ENCODE data around the gene FXYD5. TPM values are rescaled to one million over a fixed set of nuclear protein-coding genes. Genes with fewer than 3 reads are reported as not detected.

FXYD5 gene
- total RNA-seq, 1 experiment from 2014 or later, result 100 TPM

- H3K4me1 ChIP-seq (ENCODE audit: insufficient read depth, low read length), result no peaks in the 10 kb centered on the region
- H3K9ac ChIP-seq (ENCODE audit: extremely low read depth, insufficient read length, low read length), result no peak overlapping the region
- no peak overlapping the region for H3K4me2 ChIP-seq (ENCODE audit: insufficient read depth, insufficient read length, low read length)
- H4K20me1 ChIP-seq (ENCODE audit: control insufficient read depth, insufficient read depth, insufficient read length), result peaks cover 7% of the 10 kb centered on the region
- peaks cover 0 to 2% (median 0%) of the 10 kb centered on the region in 3 experiments; a peak in 3 of 7 replicates for H3K36me3 Mint-ChIP-seq (ENCODE audit: insufficient read depth in 1 of 3, low read depth in 3 of 3)
- H2BK5ac ChIP-seq (ENCODE audit: insufficient read length, low read length), result no peak overlapping the region
- no peak overlapping the region for H4K91ac ChIP-seq (ENCODE audit: insufficient read length, low read depth, low read length)
- no peaks in the 10 kb centered on the region for H3K23me2 ChIP-seq (ENCODE audit: insufficient read length, low read depth, low read length, poor library complexity, severe bottlenecking)
- no peak overlapping the region for H3K4ac ChIP-seq (ENCODE audit: low read depth, low read length)
- H3K56ac ChIP-seq (ENCODE audit: insufficient read length, low read depth, low read length), result no peak overlapping the region
- no peak overlapping the region for H3K27ac ChIP-seq (ENCODE audit: insufficient read length, low read depth, low read length)
- DNase-seq, result no peak
- peaks cover under 1% of the 10 kb centered on the region; the same call in 1 of the 2 replicates for H3K27me3 Mint-ChIP-seq (ENCODE audit: low read depth)
- H3K9me3 Mint-ChIP-seq, result peaks cover 0 to 6% of the 10 kb centered on the region in 2 experiments; a peak in 3 of 5 replicates
- no CpG with 5 or more reads among the region's 2 CpGs for WGBS (ENCODE audit: extremely low coverage, insufficient read length, low lambda C conversion rate)
- TF ChIP-seq CTCF (conservative IDR thresholded peaks at IDR 0.05), result no peak
- H3K27ac Mint-ChIP-seq, result no peak overlapping the region
- H3K9me3 ChIP-seq (ENCODE audit: control insufficient read depth, low read depth, low read length), result no peaks in the 10 kb centered on the region
- H3K4me3 Mint-ChIP-seq, result no peak overlapping the region
- H3K23ac ChIP-seq (ENCODE audit: insufficient read length, low read depth, low read length), result no peak overlapping the region
- H3K27me3 ChIP-seq (ENCODE audit: insufficient read depth, low read length), result no peaks in the 10 kb centered on the region
- no peaks in the 10 kb centered on the region for H3K79me1 ChIP-seq (ENCODE audit: insufficient read depth, low read depth, low read length, poor library complexity, severe bottlenecking)
- no peak overlapping the region for H2AK5ac ChIP-seq (ENCODE audit: insufficient read length, low read length)
- no peak overlapping the region for H3K18ac ChIP-seq (ENCODE audit: insufficient read length, low read depth, low read length)
- peaks cover 9 to 18% of the 10 kb centered on the region in 2 experiments for H3K4me1 Mint-ChIP-seq
- no peak overlapping the region for H4K5ac ChIP-seq (ENCODE audit: insufficient read length, low read depth, low read length)
- H2BK120ac ChIP-seq (ENCODE audit: low read depth, low read length, poor library complexity, severe bottlenecking), result no peak overlapping the region
- H3K79me2 ChIP-seq (ENCODE audit: insufficient read depth, low read length), result no peaks in the 10 kb centered on the region
- no peak overlapping the region for H2BK12ac ChIP-seq (ENCODE audit: insufficient read length, low read depth, low read length)
- H3K14ac ChIP-seq (ENCODE audit: insufficient read depth, low read length), result no peak overlapping the region
- H2BK15ac ChIP-seq (ENCODE audit: low read depth, low read length), result no peak overlapping the region
- no peak overlapping the region for H3T11ph ChIP-seq (ENCODE audit: low read length)
- H2BK20ac ChIP-seq (ENCODE audit: low read depth, low read length, poor library complexity, severe bottlenecking), result no peak overlapping the region
- H2AFZ ChIP-seq (ENCODE audit: low read length), result no peak overlapping the region
- no peak overlapping the region for H4K8ac ChIP-seq (replicated peaks; ENCODE audit: insufficient read length, low read depth, low read length)
These were observed 47.5 kb upstream of the FXYD5 start for GRCh38 chr19:35106898-35107541.
